Suppressor macrophage treated with lipopolysaccharide for 4 hours (primary cell): ENCODE results near the gene YJEFN3.

Experiments
- DNase-seq: peaks from one replicate; pipeline ENCODE4 v3.0.0-alpha.2; 2020

Gene YJEFN3

GRCh38 chr19:19540064-19540714, 11.5 kb downstream of the YJEFN3 start:
- DNase-seq, result peak; percentile 74

GRCh38 chr19:19540715-19541515, 12.2 kb downstream of the YJEFN3 start:
- DNase-seq, result peak; percentile 43

- no peak for DNase-seq
Observed at GRCh38 chr19:19541616-19542015, 12.9 kb downstream of the YJEFN3 start.

- peak; percentile 44 for DNase-seq
Observed at GRCh38 chr19:19542507-19542906, 13.8 kb downstream of the YJEFN3 start.

- no peak for DNase-seq
Observed at GRCh38 chr19:19543101-19543500, 14.4 kb downstream of the YJEFN3 start.

GRCh38 chr19:19543640-19544039, 14.9 kb downstream of the YJEFN3 start:
- DNase-seq, result no peak

GRCh38 chr19:19544257-19544953, 15.7 kb downstream of the YJEFN3 start:
- no peak for DNase-seq

- DNase-seq, result no peak
Observed at GRCh38 chr19:19544954-19545591, 16.4 kb downstream of the YJEFN3 start.

GRCh38 chr19:19545707-19546106, 17.0 kb downstream of the YJEFN3 start:
- DNase-seq, result no peak

- DNase-seq, result no peak
Observed at GRCh38 chr19:19546751-19547162, 18.0 kb downstream of the YJEFN3 start.

- DNase-seq, result no peak
Observed at GRCh38 chr19:19547674-19548336, 19.1 kb downstream of the YJEFN3 start.

- DNase-seq, result no peak
Observed at GRCh38 chr19:19548915-19549759, 20.4 kb downstream of the YJEFN3 start.

- DNase-seq, result no peak
Observed at GRCh38 chr19:19549804-19550464, 21.2 kb downstream of the YJEFN3 start.

GRCh38 chr19:19550485-19550929, 21.8 kb downstream of the YJEFN3 start:
- no peak for DNase-seq

- no peak for DNase-seq
Observed at GRCh38 chr19:19550972-19551852, 22.5 kb downstream of the YJEFN3 start.

- DNase-seq, result no peak
Observed at GRCh38 chr19:19551853-19552192, 23.1 kb downstream of the YJEFN3 start.

GRCh38 chr19:19552798-19553197, 24.1 kb downstream of the YJEFN3 start:
- DNase-seq, result peak; percentile 43

- no peak for DNase-seq
Observed at GRCh38 chr19:19553670-19554069, 25.0 kb downstream of the YJEFN3 start.

- peak; percentile 78 for DNase-seq
Observed at GRCh38 chr19:19554074-19555023, 25.6 kb downstream of the YJEFN3 start.
